IMR-90 (cell line): Measurements from ENCODE around the gene SLC25A33. TPM values are rescaled to one million over a fixed set of nuclear protein-coding genes. Genes with fewer than 3 reads are reported as not detected.

Experiments
- ATAC-seq: fragments of 200-7000 bp; cut with Tn5 transposase; 2 replicates; pipeline ENCODE4 v1.9.1; 2020; ENCODE audit warnings: low read depth, mild to moderate bottlenecking, moderate library complexity
- BruUV-seq: library from RNA; stranded (reverse); fragments of 400-500 nt; replicated peaks from 2 replicates; lab custom pipeline; 2021; lab: Mats Ljungman, UMichigan
- CTCF ChIA-PET: fragments of 300-600 bp; formaldehyde crosslinking; extraction: SDS; loops from one replicate; lab custom pipeline; 2021; ENCODE audit warnings: antibody characterized with exemption; lab: Yijun Ruan, JAX
- POLR2A ChIA-PET: fragments of 300-600 bp; sonication (Branson Sonifier 250); formaldehyde crosslinking; loops from one replicate; lab custom pipeline; 2022; ENCODE audit warnings: antibody characterized with exemption; ENCODE audit not compliant: unreplicated experiment; lab: Charles Lee
- DNase-seq: peaks from one replicate; pipeline ENCODE4 v3.0.0; 2013
- H2AFZ ChIP-seq: replicated peaks from 2 replicates; pipeline ENCODE3; 2013; ENCODE audit warnings: low read length, mild to moderate bottlenecking; ENCODE audit not compliant: poor library complexity
- H2AK5ac ChIP-seq: 2 replicates; pipeline ENCODE4 v1.6.1; 2013; ENCODE audit warnings: low read depth, low read length, inconsistent platforms
- H2AK9ac ChIP-seq: replicated peaks from 2 replicates; pipeline ENCODE3; 2013; ENCODE audit warnings: mild to moderate bottlenecking, low read depth, low read length, moderate library complexity; ENCODE audit not compliant: poor library complexity
- H2BK120ac ChIP-seq: 2 replicates; pipeline ENCODE4 v1.6.1; 2013; ENCODE audit warnings: low read depth, low read length, inconsistent platforms
- H2BK15ac ChIP-seq: 3 replicates; pipeline ENCODE4 v1.6.1; 2013; ENCODE audit warnings: low read depth, low read length, inconsistent platforms
- H2BK20ac ChIP-seq: 2 replicates; pipeline ENCODE4 v1.6.1; 2013; ENCODE audit warnings: low read depth, mild to moderate bottlenecking, inconsistent platforms, low read length, moderate library complexity
- H2BK5ac ChIP-seq: 2 replicates; pipeline ENCODE4 v1.6.1; 2013; ENCODE audit warnings: mild to moderate bottlenecking, low read depth, low read length, inconsistent platforms; ENCODE audit not compliant: poor library complexity, severe bottlenecking
- H3K14ac ChIP-seq: replicated peaks from 2 replicates; pipeline ENCODE4 v1.6.1; 2013; ENCODE audit warnings: low read depth, low read length, inconsistent platforms
- H3K18ac ChIP-seq: 2 replicates; pipeline ENCODE4 v1.6.1; 2013; ENCODE audit warnings: low read depth, low read length, control low read depth
- H3K23ac ChIP-seq: 2 replicates; pipeline ENCODE4 v1.6.1; 2013; ENCODE audit warnings: low read depth, low read length, inconsistent platforms
- H3K27ac ChIP-seq: 2 replicates; pipeline ENCODE4 v1.5.1; 2013; ENCODE audit warnings: mild to moderate bottlenecking, control low read depth, low read length; ENCODE audit not compliant: insufficient read depth
- H3K27me3 ChIP-seq: 2 replicates; pipeline ENCODE4 v1.6.1; 2013; ENCODE audit warnings: low read length; ENCODE audit not compliant: control insufficient read depth, insufficient read depth
- H3K36me3 ChIP-seq: 2 replicates; pipeline ENCODE4 v1.6.1; 2013; ENCODE audit warnings: low read length, mixed read lengths; ENCODE audit not compliant: control insufficient read depth, insufficient read depth
- H3K4ac ChIP-seq: 2 replicates; pipeline ENCODE4 v1.6.1; 2013; ENCODE audit warnings: low read depth, low read length, inconsistent platforms
- H3K4me1 ChIP-seq: 2 replicates; pipeline ENCODE4 v1.6.1; 2013; ENCODE audit warnings: low read length, mixed read lengths; ENCODE audit not compliant: control insufficient read depth, insufficient read depth
- H3K4me2 ChIP-seq: 2 replicates; pipeline ENCODE4 v1.6.1; 2013; ENCODE audit warnings: low read depth, mild to moderate bottlenecking, control low read depth, low read length, moderate library complexity
- H3K4me3 ChIP-seq: 2 replicates; pipeline ENCODE4 v1.5.1; 2013; ENCODE audit warnings: low read depth, mild to moderate bottlenecking, control low read depth, low read length, moderate library complexity; ENCODE audit not compliant: insufficient read depth
- H3K56ac ChIP-seq: 2 replicates; pipeline ENCODE4 v1.6.1; 2013; ENCODE audit warnings: low read length, inconsistent platforms; ENCODE audit not compliant: insufficient read depth; ENCODE audit errors: extremely low read depth
- H3K79me1 ChIP-seq, 2 experiments: 2 replicates each; pipeline ENCODE4 v1.6.1; 2013; ENCODE audit warnings: low read length in 2 of 2, inconsistent platforms in 1 of 2, low read depth in 1 of 2
- H3K9ac ChIP-seq: 2 replicates; pipeline ENCODE4 v1.6.1; 2013; ENCODE audit warnings: low read depth, low read length, control low read depth
- H3K9me1 ChIP-seq: 2 replicates; pipeline ENCODE4 v1.6.1; 2013; ENCODE audit warnings: low read length, inconsistent platforms; ENCODE audit not compliant: insufficient read depth
- H3K9me3 ChIP-seq: 2 replicates; pipeline ENCODE4 v1.6.1; 2013; ENCODE audit warnings: low read length; ENCODE audit not compliant: control insufficient read depth, insufficient read depth
- H4K20me1 ChIP-seq: 2 replicates; pipeline ENCODE4 v1.6.1; 2013; ENCODE audit warnings: low read length, inconsistent platforms; ENCODE audit not compliant: insufficient read depth
- H4K5ac ChIP-seq: 2 replicates; pipeline ENCODE4 v1.6.1; 2013; ENCODE audit warnings: mild to moderate bottlenecking, low read depth, low read length, control low read depth
- H4K8ac ChIP-seq, 2 experiments: 2 replicates each; pipeline ENCODE4 v1.6.1; 2013; ENCODE audit warnings: low read depth in 2 of 2, low read length in 2 of 2, control low read depth in 1 of 2, inconsistent platforms in 1 of 2
- H4K91ac ChIP-seq: 2 replicates; pipeline ENCODE4 v1.6.1; 2013; ENCODE audit warnings: low read depth, low read length, inconsistent platforms; ENCODE audit not compliant: insufficient read depth
- CEBPB ChIP-seq: IDR thresholded peaks from 2 replicates; pipeline ENCODE4 v1.6.1; 2012; ENCODE audit warnings: low read depth, low read length, improper control_type of control experiment
- CHD1 ChIP-seq: IDR thresholded peaks from 2 replicates; pipeline ENCODE4 v1.6.1; 2012; ENCODE audit warnings: low read depth, low read length, improper control_type of control experiment
- FOS ChIP-seq: fragments of 150-350 bp; IDR thresholded peaks from 2 replicates; pipeline ENCODE4 v1.6.1; 2016; ENCODE audit warnings: low read depth, low read length
- MXI1 ChIP-seq: IDR thresholded peaks from 2 replicates; pipeline ENCODE4 v1.6.1; 2012; ENCODE audit warnings: low read depth, mild to moderate bottlenecking, low read length, moderate library complexity, borderline replicate concordance
- NFE2L2 ChIP-seq: fragments of 150-350 bp; IDR thresholded peaks from 2 replicates; pipeline ENCODE4 v1.6.1; 2016; ENCODE audit warnings: low read depth, mild to moderate bottlenecking, low read length
- POLR2A ChIP-seq: IDR thresholded peaks from 2 replicates; pipeline ENCODE4 v1.6.1; 2012; ENCODE audit warnings: mild to moderate bottlenecking, low read depth, low read length
- SMC3 ChIP-seq: fragments of 150-350 bp; IDR thresholded peaks from 2 replicates; pipeline ENCODE4 v1.6.1; 2016; ENCODE audit warnings: low read depth, mild to moderate bottlenecking, antibody characterized with exemption, low read length, moderate library complexity
- WGBS, 2 experiments: methylation state at CpG; one replicate each; pipeline versions ENCODE4 v1.1.5 to v1.1.7; 2013; ENCODE audit warnings: missing lambda C conversion rate in 2 of 2; ENCODE audit not compliant: insufficient read length in 1 of 2; ENCODE audit errors: extremely low coverage in 2 of 2; 5-methylcytosine and 5-hydroxymethylcytosine counted together
- dilution Hi-C: fragments of 300-500 bp; cut with HindIII; formaldehyde crosslinking; loops from one replicate; pipeline ENCODE4 v1.14.3; 2018; ENCODE audit warnings: low sequenced_read_pairs; ENCODE audit not compliant: unreplicated experiment
- in situ Hi-C: fragments of 300-500 bp; cut with MboI; formaldehyde crosslinking; loops from 3 replicates; pipeline ENCODE4 v1.14.3; 2019; ENCODE audit warnings: low sequenced_read_pairs, inconsistent platforms, mixed read lengths
- intact Hi-C: fragments of 100-400 bp; cut with micrococcal nuclease; formaldehyde crosslinking; loops from 2 replicates; pipeline ENCODE4 v1.10.0; 2022
- polyA plus RNA-seq, 3 experiments: library from polyadenylated mRNA; depleted of rRNA; stranded (reverse); fragments of >200 nt; gene quantifications; 2 replicates each; pipeline ENCODE4 v1.2.3, GENCODE V29; 2012; ENCODE audit warnings: low replicate concordance in 1 of 3
- total RNA-seq: library from RNA; depleted of rRNA; stranded (reverse); fragments of >200 nt; gene quantifications from 2 replicates; pipeline ENCODE4 v1.2.3, GENCODE V29; 2012
- TF ChIP-seq, protein P1 (sequence below): fragments of 150-350 bp; IDR thresholded peaks from 2 replicates; pipeline ENCODE4 v1.6.1; 2017; ENCODE audit warnings: mild to moderate bottlenecking, antibody characterized with exemption, low read length, low read depth
- TF ChIP-seq, protein P2 (sequence below): conservative IDR thresholded peaks from 2 replicates; pipeline ENCODE4 v1.5.1; 2012; ENCODE audit warnings: mild to moderate bottlenecking, low read depth, low read length, improper control_type of control experiment
- TF ChIP-seq, protein P3 (sequence below): fragments of 150-350 bp; IDR thresholded peaks from 2 replicates; pipeline ENCODE4 v1.6.1; 2016; ENCODE audit warnings: low read depth, mild to moderate bottlenecking, low read length, moderate library complexity, borderline replicate concordance

The SLC25A33 gene
- total and polyA plus RNA-seq, 2 of the 4 experiments (the other 2 are of a cell fraction), result 2.5 to 3.0 TPM

GRCh38 chr1:9596415-9597123, 57.3 kb downstream of the SLC25A33 start (continued):
- TF ChIP-seq, protein P1, sequence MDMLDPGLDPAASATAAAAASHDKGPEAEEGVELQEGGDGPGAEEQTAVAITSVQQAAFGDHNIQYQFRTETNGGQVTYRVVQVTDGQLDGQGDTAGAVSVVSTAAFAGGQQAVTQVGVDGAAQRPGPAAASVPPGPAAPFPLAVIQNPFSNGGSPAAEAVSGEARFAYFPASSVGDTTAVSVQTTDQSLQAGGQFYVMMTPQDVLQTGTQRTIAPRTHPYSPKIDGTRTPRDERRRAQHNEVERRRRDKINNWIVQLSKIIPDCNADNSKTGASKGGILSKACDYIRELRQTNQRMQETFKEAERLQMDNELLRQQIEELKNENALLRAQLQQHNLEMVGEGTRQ, result no peak

GRCh38 chr1:9597361-9598315, 58.4 kb downstream of the SLC25A33 start:
- H3K27me3 ChIP-seq, result no peaks in the 10 kb centered on the region
- ChIA-PET POLR2A (no interaction called here), CTCF (no interaction called here)
- no peak overlapping the region for H3K56ac ChIP-seq
- H3K4me3 ChIP-seq, result no peak overlapping the region
- in situ Hi-C loops (no loop called here), dilution Hi-C loops (no loop called here), intact Hi-C loops (no loop called here)
- H3K18ac ChIP-seq, result no peak overlapping the region
- no peak overlapping the region for H4K91ac ChIP-seq
- H4K20me1 ChIP-seq, result peaks cover 33% of the 10 kb centered on the region
- H3K27ac ChIP-seq, result no peak overlapping the region
- no peak overlapping the region for H2BK5ac ChIP-seq
- no peak overlapping the region for H2AK9ac ChIP-seq
- no peak overlapping the region for H2BK120ac ChIP-seq
- H2BK20ac ChIP-seq, result no peak overlapping the region
- ATAC-seq (no peak), DNase-seq (no peak)
- H3K4ac ChIP-seq, result no peak overlapping the region
- peaks cover 21% of the 10 kb centered on the region; the same call in 1 of the 2 replicates for H3K36me3 ChIP-seq
- no peak overlapping the region for H3K14ac ChIP-seq
- no TSS peak for BruUV-seq
- WGBS, 2 experiments, result 87% methylated on average over 10 of the region's 14 CpGs; no CpG with 5 or more reads in 1 of the 2 experiments
- peaks cover 8 to 44% of the 10 kb centered on the region in 2 experiments for H3K79me1 ChIP-seq
- H3K23ac ChIP-seq, result no peak overlapping the region
- peak overlapping the region; percentile 23 for H2AFZ ChIP-seq
- H4K8ac ChIP-seq, result no peak overlapping the region
- H2AK5ac ChIP-seq, result no peak overlapping the region
- peaks cover 10% of the 10 kb centered on the region for H3K9me1 ChIP-seq
- no peak overlapping the region for H3K9ac ChIP-seq
- H3K4me2 ChIP-seq, result no peak overlapping the region
- H4K5ac ChIP-seq, result no peak overlapping the region
- no peaks in the 10 kb centered on the region for H3K9me3 ChIP-seq
- H2BK15ac ChIP-seq, result no peak overlapping the region
- peaks cover 10% of the 10 kb centered on the region for H3K4me1 ChIP-seq
- TF ChIP-seq CEBPB (no peak), NFE2L2 (no peak), MXI1 (no peak), POLR2A (no peak), SMC3 (no peak), CHD1 (no peak), FOS (no peak)
- TF ChIP-seq, protein P2, sequence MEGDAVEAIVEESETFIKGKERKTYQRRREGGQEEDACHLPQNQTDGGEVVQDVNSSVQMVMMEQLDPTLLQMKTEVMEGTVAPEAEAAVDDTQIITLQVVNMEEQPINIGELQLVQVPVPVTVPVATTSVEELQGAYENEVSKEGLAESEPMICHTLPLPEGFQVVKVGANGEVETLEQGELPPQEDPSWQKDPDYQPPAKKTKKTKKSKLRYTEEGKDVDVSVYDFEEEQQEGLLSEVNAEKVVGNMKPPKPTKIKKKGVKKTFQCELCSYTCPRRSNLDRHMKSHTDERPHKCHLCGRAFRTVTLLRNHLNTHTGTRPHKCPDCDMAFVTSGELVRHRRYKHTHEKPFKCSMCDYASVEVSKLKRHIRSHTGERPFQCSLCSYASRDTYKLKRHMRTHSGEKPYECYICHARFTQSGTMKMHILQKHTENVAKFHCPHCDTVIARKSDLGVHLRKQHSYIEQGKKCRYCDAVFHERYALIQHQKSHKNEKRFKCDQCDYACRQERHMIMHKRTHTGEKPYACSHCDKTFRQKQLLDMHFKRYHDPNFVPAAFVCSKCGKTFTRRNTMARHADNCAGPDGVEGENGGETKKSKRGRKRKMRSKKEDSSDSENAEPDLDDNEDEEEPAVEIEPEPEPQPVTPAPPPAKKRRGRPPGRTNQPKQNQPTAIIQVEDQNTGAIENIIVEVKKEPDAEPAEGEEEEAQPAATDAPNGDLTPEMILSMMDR, result no peak
- TF ChIP-seq, protein P3, sequence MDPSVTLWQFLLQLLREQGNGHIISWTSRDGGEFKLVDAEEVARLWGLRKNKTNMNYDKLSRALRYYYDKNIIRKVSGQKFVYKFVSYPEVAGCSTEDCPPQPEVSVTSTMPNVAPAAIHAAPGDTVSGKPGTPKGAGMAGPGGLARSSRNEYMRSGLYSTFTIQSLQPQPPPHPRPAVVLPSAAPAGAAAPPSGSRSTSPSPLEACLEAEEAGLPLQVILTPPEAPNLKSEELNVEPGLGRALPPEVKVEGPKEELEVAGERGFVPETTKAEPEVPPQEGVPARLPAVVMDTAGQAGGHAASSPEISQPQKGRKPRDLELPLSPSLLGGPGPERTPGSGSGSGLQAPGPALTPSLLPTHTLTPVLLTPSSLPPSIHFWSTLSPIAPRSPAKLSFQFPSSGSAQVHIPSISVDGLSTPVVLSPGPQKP, result no peak
